HEK293 (cell line): Measurements from ENCODE around the gene PROX1.

Source experiments
- CTCF ChIA-PET: fragments of 350-600 bp; formaldehyde crosslinking; extraction: SDS; loops from one replicate; lab custom pipeline; 2021; ENCODE audit warnings: antibody characterized with exemption; lab: Yijun Ruan, JAX
- POLR2A ChIA-PET: fragments of 300-600 bp; formaldehyde crosslinking; extraction: SDS; loops from one replicate; lab custom pipeline; 2020; ENCODE audit warnings: antibody characterized with exemption, inconsistent platforms; lab: Yijun Ruan, JAX
- H3K27ac ChIP-seq: fragments of 200-500 bp; sonication (Bioruptor generic); 2 replicates; pipeline ENCODE4 v1.5.1; 2014; ENCODE audit warnings: low read depth, low read length, control low read depth, inconsistent platforms; ENCODE audit errors: extremely low read depth
- H3K36me3 ChIP-seq, 2 experiments: fragments of 200-500 bp in 1 of 2; sonication (Bioruptor generic) in 1 of 2; 1 replicate in 1 of 2; 2 replicates in 1 of 2; pipeline ENCODE4 v1.5.1; 2014 to 2017; ENCODE audit warnings: inconsistent platforms in 2 of 2, low read length in 2 of 2; ENCODE audit not compliant: control insufficient read depth in 2 of 2, insufficient read depth in 1 of 2
- H3K4me1 ChIP-seq: fragments of 200-500 bp; sonication (Bioruptor generic); 2 replicates; pipeline ENCODE4 v1.5.1; 2014; ENCODE audit warnings: mild to moderate bottlenecking, low read length, inconsistent platforms; ENCODE audit not compliant: control insufficient read depth, insufficient read depth
- H3K4me3 ChIP-seq: 2 replicates; pipeline ENCODE4 v1.5.1; 2011; ENCODE audit warnings: low read depth, mild to moderate bottlenecking, control low read depth, low read length, moderate library complexity
- H3K9me3 ChIP-seq: fragments of 200-500 bp; sonication (Bioruptor generic); 2 replicates; pipeline ENCODE4 v1.5.1; 2014; ENCODE audit warnings: low read depth, low read length, inconsistent platforms; ENCODE audit not compliant: control insufficient read depth, insufficient read depth
- BCL11A ChIP-seq: fragments of 450-650 bp; formaldehyde crosslinking; IDR thresholded peaks from 2 replicates; pipeline ENCODE4 v1.5.1; 2016; ENCODE audit warnings: low read depth, missing biosample characterization, missing genetic modification characterization
- HOXA7 ChIP-seq: sonication (generic); formaldehyde crosslinking; IDR thresholded peaks from 2 replicates; pipeline ENCODE4 v1.8.1; 2022; ENCODE audit warnings: missing genetic modification reagents, borderline replicate concordance
- KLF10 ChIP-seq: fragments of 450-650 bp; IDR thresholded peaks from 2 replicates; pipeline ENCODE4 v1.5.1; 2018; ENCODE audit warnings: missing biosample characterization, mild to moderate bottlenecking, missing genetic modification characterization
- KLF17 ChIP-seq: fragments of 450-650 bp; formaldehyde crosslinking; IDR thresholded peaks from 2 replicates; pipeline ENCODE4 v1.5.1; 2016; ENCODE audit warnings: missing biosample characterization, missing genetic modification characterization
- SETDB1 ChIP-seq: IDR thresholded peaks from one replicate; pipeline ENCODE4 v1.6.1; 2017; ENCODE audit warnings: mild to moderate bottlenecking, low read length, moderate library complexity, mixed read lengths; ENCODE audit not compliant: insufficient read length
- ZBTB17 ChIP-seq: fragments of 450-650 bp; formaldehyde crosslinking; IDR thresholded peaks from 2 replicates; pipeline ENCODE4 v1.5.1; 2016; ENCODE audit warnings: missing biosample characterization, missing genetic modification characterization
- ZBTB7A ChIP-seq: fragments of 450-650 bp; formaldehyde crosslinking; IDR thresholded peaks from 2 replicates; pipeline ENCODE4 v1.5.1; 2016; ENCODE audit warnings: low read depth, missing biosample characterization, missing genetic modification characterization
- ZFP69B ChIP-seq: fragments of 450-650 bp; formaldehyde crosslinking; IDR thresholded peaks from 2 replicates; pipeline ENCODE4 v1.5.1; 2016; ENCODE audit warnings: missing biosample characterization, missing genetic modification characterization
- ZNF157 ChIP-seq: fragments of 450-650 bp; formaldehyde crosslinking; IDR thresholded peaks from 2 replicates; pipeline ENCODE4 v1.5.1; 2016; ENCODE audit warnings: missing biosample characterization, missing genetic modification characterization
- ZNF169 ChIP-seq: fragments of 450-650 bp; formaldehyde crosslinking; IDR thresholded peaks from 2 replicates; pipeline ENCODE4 v1.5.1; 2016; ENCODE audit warnings: missing biosample characterization, missing genetic modification characterization
- ZNF214 ChIP-seq: fragments of 450-650 bp; formaldehyde crosslinking; IDR thresholded peaks from 2 replicates; pipeline ENCODE4 v1.5.1; 2017; ENCODE audit warnings: missing biosample characterization, mild to moderate bottlenecking, missing genetic modification characterization, borderline replicate concordance
- ZNF391 ChIP-seq: fragments of 450-650 bp; formaldehyde crosslinking; IDR thresholded peaks from 2 replicates; pipeline ENCODE4 v1.5.1; 2016; ENCODE audit warnings: low read depth, missing biosample characterization, missing genetic modification characterization, borderline replicate concordance
- ZNF394 ChIP-seq: fragments of 450-650 bp; formaldehyde crosslinking; IDR thresholded peaks from 2 replicates; pipeline ENCODE4 v1.5.1; 2016; ENCODE audit warnings: missing biosample characterization, missing genetic modification characterization, mild to moderate bottlenecking, moderate library complexity, borderline replicate concordance
- ZNF433 ChIP-seq: fragments of 450-650 bp; formaldehyde crosslinking; IDR thresholded peaks from 2 replicates; pipeline ENCODE4 v1.5.1; 2016; ENCODE audit warnings: missing biosample characterization, missing genetic modification characterization, low read depth
- ZNF561 ChIP-seq: fragments of 450-650 bp; IDR thresholded peaks from 2 replicates; pipeline ENCODE4 v1.5.1; 2018; ENCODE audit warnings: missing biosample characterization, missing genetic modification characterization, borderline replicate concordance
- ZNF629 ChIP-seq: fragments of 450-650 bp; formaldehyde crosslinking; IDR thresholded peaks from 2 replicates; pipeline ENCODE4 v1.5.1; 2017; ENCODE audit warnings: missing biosample characterization, missing genetic modification characterization
- ZNF768 ChIP-seq: fragments of 450-650 bp; formaldehyde crosslinking; IDR thresholded peaks from 2 replicates; pipeline ENCODE4 v1.5.1; 2018; ENCODE audit warnings: missing biosample characterization, mild to moderate bottlenecking, missing genetic modification characterization
- ZNF777 ChIP-seq: fragments of 450-650 bp; formaldehyde crosslinking; IDR thresholded peaks from 2 replicates; pipeline ENCODE4 v1.5.1; 2017; ENCODE audit warnings: missing biosample characterization, missing genetic modification characterization, borderline replicate concordance
- ZSCAN5A ChIP-seq: fragments of 450-650 bp; formaldehyde crosslinking; IDR thresholded peaks from 2 replicates; pipeline ENCODE4 v1.5.1; 2016; ENCODE audit warnings: missing biosample characterization, missing genetic modification characterization
- ZXDB ChIP-seq: fragments of 450-650 bp; formaldehyde crosslinking; IDR thresholded peaks from 2 replicates; pipeline ENCODE4 v1.5.1; 2016; ENCODE audit warnings: missing biosample characterization, missing genetic modification characterization
- TF ChIP-seq, protein P1 (sequence below): fragments of 450-650 bp; formaldehyde crosslinking; conservative IDR thresholded peaks from 2 replicates; pipeline ENCODE4 v1.5.1; 2016; ENCODE audit warnings: low read depth, missing biosample characterization, missing genetic modification characterization
- TF ChIP-seq, protein P2 (sequence below): fragments of 450-650 bp; formaldehyde crosslinking; IDR thresholded peaks from 2 replicates; pipeline ENCODE4 v1.5.1; 2016; ENCODE audit warnings: missing biosample characterization, missing genetic modification characterization, low read depth
- TF ChIP-seq, protein P3 (sequence below): fragments of 450-650 bp; formaldehyde crosslinking; IDR thresholded peaks from 2 replicates; pipeline ENCODE4 v1.5.1; 2016; ENCODE audit warnings: missing biosample characterization, missing genetic modification characterization, borderline replicate concordance

PROX1 gene

GRCh38 chr1:213998785-213999184, 11.0 kb downstream of the PROX1 start (continued):
- TF ChIP-seq KLF17 (tag by site-specific recombination) (no peak), ZNF169 (tag by site-specific recombination) (no peak), ZFP69B (no peak), ZBTB7A (tag by site-specific recombination) (no peak), ZNF157 (tag by site-specific recombination) (no peak), ZBTB17 (tag by site-specific recombination) (no peak)

GRCh38 chr1:213999732-214000131, 12.0 kb downstream of the PROX1 start:
- TF ChIP-seq KLF10 (no peak), ZNF777 (tag by site-specific recombination) (no peak), ZNF391 (no peak), ZSCAN5A (tag by site-specific recombination) (no peak), HOXA7 (CRISPR knock-in tag) (no peak), ZNF157 (tag by site-specific recombination) (no peak), ZNF561 (tag by site-specific recombination) (no peak), ZNF394 (tag by site-specific recombination) (no peak), ZNF214 (no peak), ZNF433 (tag by site-specific recombination) (no peak), ZNF629 (tag by site-specific recombination) (no peak), ZXDB (tag by site-specific recombination) (no peak), BCL11A (no peak), SETDB1 (no peak), ZNF768 (tag by site-specific recombination) (no peak)
- TF ChIP-seq, protein P1, sequence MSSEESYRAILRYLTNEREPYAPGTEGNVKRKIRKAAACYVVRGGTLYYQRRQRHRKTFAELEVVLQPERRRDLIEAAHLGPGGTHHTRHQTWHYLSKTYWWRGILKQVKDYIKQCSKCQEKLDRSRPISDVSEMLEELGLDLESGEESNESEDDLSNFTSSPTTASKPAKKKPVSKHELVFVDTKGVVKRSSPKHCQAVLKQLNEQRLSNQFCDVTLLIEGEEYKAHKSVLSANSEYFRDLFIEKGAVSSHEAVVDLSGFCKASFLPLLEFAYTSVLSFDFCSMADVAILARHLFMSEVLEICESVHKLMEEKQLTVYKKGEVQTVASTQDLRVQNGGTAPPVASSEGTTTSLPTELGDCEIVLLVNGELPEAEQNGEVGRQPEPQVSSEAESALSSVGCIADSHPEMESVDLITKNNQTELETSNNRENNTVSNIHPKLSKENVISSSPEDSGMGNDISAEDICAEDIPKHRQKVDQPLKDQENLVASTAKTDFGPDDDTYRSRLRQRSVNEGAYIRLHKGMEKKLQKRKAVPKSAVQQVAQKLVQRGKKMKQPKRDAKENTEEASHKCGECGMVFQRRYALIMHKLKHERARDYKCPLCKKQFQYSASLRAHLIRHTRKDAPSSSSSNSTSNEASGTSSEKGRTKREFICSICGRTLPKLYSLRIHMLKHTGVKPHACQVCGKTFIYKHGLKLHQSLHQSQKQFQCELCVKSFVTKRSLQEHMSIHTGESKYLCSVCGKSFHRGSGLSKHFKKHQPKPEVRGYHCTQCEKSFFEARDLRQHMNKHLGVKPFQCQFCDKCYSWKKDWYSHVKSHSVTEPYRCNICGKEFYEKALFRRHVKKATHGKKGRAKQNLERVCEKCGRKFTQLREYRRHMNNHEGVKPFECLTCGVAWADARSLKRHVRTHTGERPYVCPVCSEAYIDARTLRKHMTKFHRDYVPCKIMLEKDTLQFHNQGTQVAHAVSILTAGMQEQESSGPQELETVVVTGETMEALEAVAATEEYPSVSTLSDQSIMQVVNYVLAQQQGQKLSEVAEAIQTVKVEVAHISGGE (tag by site-specific recombination), result no peak
- TF ChIP-seq, protein P2, sequence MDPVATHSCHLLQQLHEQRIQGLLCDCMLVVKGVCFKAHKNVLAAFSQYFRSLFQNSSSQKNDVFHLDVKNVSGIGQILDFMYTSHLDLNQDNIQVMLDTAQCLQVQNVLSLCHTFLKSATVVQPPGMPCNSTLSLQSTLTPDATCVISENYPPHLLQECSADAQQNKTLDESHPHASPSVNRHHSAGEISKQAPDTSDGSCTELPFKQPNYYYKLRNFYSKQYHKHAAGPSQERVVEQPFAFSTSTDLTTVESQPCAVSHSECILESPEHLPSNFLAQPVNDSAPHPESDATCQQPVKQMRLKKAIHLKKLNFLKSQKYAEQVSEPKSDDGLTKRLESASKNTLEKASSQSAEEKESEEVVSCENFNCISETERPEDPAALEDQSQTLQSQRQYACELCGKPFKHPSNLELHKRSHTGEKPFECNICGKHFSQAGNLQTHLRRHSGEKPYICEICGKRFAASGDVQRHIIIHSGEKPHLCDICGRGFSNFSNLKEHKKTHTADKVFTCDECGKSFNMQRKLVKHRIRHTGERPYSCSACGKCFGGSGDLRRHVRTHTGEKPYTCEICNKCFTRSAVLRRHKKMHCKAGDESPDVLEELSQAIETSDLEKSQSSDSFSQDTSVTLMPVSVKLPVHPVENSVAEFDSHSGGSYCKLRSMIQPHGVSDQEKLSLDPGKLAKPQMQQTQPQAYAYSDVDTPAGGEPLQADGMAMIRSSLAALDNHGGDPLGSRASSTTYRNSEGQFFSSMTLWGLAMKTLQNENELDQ, result no peak
- TF ChIP-seq, protein P3, sequence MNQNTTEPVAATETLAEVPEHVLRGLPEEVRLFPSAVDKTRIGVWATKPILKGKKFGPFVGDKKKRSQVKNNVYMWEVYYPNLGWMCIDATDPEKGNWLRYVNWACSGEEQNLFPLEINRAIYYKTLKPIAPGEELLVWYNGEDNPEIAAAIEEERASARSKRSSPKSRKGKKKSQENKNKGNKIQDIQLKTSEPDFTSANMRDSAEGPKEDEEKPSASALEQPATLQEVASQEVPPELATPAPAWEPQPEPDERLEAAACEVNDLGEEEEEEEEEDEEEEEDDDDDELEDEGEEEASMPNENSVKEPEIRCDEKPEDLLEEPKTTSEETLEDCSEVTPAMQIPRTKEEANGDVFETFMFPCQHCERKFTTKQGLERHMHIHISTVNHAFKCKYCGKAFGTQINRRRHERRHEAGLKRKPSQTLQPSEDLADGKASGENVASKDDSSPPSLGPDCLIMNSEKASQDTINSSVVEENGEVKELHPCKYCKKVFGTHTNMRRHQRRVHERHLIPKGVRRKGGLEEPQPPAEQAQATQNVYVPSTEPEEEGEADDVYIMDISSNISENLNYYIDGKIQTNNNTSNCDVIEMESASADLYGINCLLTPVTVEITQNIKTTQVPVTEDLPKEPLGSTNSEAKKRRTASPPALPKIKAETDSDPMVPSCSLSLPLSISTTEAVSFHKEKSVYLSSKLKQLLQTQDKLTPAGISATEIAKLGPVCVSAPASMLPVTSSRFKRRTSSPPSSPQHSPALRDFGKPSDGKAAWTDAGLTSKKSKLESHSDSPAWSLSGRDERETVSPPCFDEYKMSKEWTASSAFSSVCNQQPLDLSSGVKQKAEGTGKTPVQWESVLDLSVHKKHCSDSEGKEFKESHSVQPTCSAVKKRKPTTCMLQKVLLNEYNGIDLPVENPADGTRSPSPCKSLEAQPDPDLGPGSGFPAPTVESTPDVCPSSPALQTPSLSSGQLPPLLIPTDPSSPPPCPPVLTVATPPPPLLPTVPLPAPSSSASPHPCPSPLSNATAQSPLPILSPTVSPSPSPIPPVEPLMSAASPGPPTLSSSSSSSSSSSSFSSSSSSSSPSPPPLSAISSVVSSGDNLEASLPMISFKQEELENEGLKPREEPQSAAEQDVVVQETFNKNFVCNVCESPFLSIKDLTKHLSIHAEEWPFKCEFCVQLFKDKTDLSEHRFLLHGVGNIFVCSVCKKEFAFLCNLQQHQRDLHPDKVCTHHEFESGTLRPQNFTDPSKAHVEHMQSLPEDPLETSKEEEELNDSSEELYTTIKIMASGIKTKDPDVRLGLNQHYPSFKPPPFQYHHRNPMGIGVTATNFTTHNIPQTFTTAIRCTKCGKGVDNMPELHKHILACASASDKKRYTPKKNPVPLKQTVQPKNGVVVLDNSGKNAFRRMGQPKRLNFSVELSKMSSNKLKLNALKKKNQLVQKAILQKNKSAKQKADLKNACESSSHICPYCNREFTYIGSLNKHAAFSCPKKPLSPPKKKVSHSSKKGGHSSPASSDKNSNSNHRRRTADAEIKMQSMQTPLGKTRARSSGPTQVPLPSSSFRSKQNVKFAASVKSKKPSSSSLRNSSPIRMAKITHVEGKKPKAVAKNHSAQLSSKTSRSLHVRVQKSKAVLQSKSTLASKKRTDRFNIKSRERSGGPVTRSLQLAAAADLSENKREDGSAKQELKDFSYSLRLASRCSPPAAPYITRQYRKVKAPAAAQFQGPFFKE, result no peak
- Histone ChIP-seq H3K27ac (no peak overlapping the region), H3K9me3 (no peaks in the 10 kb centered on the region), H3K36me3 (peaks cover 0 to 33% of the 10 kb centered on the region in 2 experiments; a peak in 1 of 3 replicates), H3K4me3 (no peak overlapping the region), H3K4me1 (peaks cover 18% of the 10 kb centered on the region; the same call in 1 of the 2 replicates)
- POLR2A ChIA-PET, result interaction anchor here (3.6 kb wide), 1 partner anchor 12 kb away, joined by 18 read pairs; the partner anchor contains the start of gene PROX1
- CTCF ChIA-PET, result interaction anchor here (0.6 kb wide), 1 partner anchor 71 kb away, joined by 4 read pairs; no protein-coding TSS in a partner anchor
